Measurements from ENCODE around the gene ERCC5. TPM values are rescaled to one million over a fixed set of nuclear protein-coding genes. Genes with fewer than 3 reads are reported as not detected.

ERCC5 gene
- total RNA-seq, 1 experiment from 2014 or later = 37.6 TPM

DNA sequence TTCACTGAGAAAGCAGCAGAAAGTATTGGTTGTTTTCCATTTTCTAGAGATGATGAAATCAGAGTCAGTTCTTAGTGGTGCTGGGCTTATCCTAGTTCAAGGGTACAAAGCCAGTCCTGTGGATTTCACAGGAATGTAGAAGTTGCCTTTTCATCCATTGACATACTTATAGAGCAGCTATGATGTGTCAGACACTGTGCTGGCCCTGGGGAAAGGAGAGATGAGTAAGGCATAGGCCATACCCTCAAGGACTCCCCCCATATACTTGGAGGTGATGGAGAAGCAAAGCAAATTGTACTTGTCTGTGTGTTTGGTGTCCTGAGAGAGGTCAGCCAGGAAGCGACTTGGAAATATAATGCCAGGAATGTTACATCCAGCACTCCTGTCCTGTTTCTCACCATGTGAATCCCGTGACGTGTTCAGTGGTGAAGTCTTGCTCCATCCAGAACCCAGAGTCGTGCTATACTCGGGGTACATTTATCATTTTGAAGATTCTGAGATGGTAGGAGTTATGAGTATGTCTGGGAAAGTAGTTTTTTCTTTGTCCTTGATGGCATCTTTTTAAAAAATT lies 22.6 kb downstream of the ERCC5 start:
- Histone ChIP-seq H3K9me3 (ENCODE audit: low read depth, low read length, poor library complexity, severe bottlenecking) (no peaks in the 10 kb centered on the region), H3K36me3 (ENCODE audit: insufficient read depth, low read length, poor library complexity, severe bottlenecking) (peaks cover 47% of the 10 kb centered on the region), H3K4me3 (ENCODE audit: low read depth, low read length, poor library complexity, severe bottlenecking) (no peak overlapping the region), H3K27me3 (replicated peaks; ENCODE audit: insufficient read depth, low read depth, low read length, poor library complexity) (no peaks in the 10 kb centered on the region), H3K4me1 (ENCODE audit: insufficient read depth, low read length, poor library complexity, severe bottlenecking) (no peaks in the 10 kb centered on the region), H3K27ac (ENCODE audit: low read depth, low read length, poor library complexity, severe bottlenecking) (no peak overlapping the region)
- DNase-seq (ENCODE audit: low spot score) = no peak
- TF ChIP-seq, protein P1, sequence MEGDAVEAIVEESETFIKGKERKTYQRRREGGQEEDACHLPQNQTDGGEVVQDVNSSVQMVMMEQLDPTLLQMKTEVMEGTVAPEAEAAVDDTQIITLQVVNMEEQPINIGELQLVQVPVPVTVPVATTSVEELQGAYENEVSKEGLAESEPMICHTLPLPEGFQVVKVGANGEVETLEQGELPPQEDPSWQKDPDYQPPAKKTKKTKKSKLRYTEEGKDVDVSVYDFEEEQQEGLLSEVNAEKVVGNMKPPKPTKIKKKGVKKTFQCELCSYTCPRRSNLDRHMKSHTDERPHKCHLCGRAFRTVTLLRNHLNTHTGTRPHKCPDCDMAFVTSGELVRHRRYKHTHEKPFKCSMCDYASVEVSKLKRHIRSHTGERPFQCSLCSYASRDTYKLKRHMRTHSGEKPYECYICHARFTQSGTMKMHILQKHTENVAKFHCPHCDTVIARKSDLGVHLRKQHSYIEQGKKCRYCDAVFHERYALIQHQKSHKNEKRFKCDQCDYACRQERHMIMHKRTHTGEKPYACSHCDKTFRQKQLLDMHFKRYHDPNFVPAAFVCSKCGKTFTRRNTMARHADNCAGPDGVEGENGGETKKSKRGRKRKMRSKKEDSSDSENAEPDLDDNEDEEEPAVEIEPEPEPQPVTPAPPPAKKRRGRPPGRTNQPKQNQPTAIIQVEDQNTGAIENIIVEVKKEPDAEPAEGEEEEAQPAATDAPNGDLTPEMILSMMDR (conservative IDR thresholded peaks at IDR 0.05; ENCODE audit: low read depth, low read length) = no peak
- no peak for TF ChIP-seq EZH2 (IDR thresholded peaks at IDR 0.05; ENCODE audit: borderline replicate concordance, low read depth, low read length, poor library complexity, severe bottlenecking)
- POLR2A ChIA-PET (ENCODE audit: low non-redundant PET) = no interaction called here
- no TSS peak for BruUV-seq (replicated peaks)
- intact Hi-C loops (cut with micrococcal nuclease; ENCODE audit: unreplicated experiment) = no loop called here
- CTCF ChIA-PET = no interaction called here

- CTCF ChIA-PET = interaction anchor here (1.3 kb wide), 2 partner anchors 13 to 278 kb away, joined by 3 to 5 read pairs; no protein-coding TSS in a partner anchor
- Histone ChIP-seq H3K9me3 (ENCODE audit: low read depth, low read length, poor library complexity, severe bottlenecking) (no peaks in the 10 kb centered on the region), H3K27ac (ENCODE audit: low read depth, low read length, poor library complexity, severe bottlenecking) (no peak overlapping the region), H3K4me3 (ENCODE audit: low read depth, low read length, poor library complexity, severe bottlenecking) (no peak overlapping the region), H3K36me3 (ENCODE audit: insufficient read depth, low read length, poor library complexity, severe bottlenecking) (peaks cover 44% of the 10 kb centered on the region), H3K27me3 (replicated peaks; ENCODE audit: insufficient read depth, low read depth, low read length, poor library complexity) (no peaks in the 10 kb centered on the region), H3K4me1 (ENCODE audit: insufficient read depth, low read length, poor library complexity, severe bottlenecking) (no peaks in the 10 kb centered on the region)
- POLR2A ChIA-PET (ENCODE audit: low non-redundant PET) = no interaction called here
- BruUV-seq (replicated peaks) = no TSS peak
- intact Hi-C loops (cut with micrococcal nuclease; ENCODE audit: unreplicated experiment) = no loop called here
- TF ChIP-seq, protein P1 (conservative IDR thresholded peaks at IDR 0.05; ENCODE audit: low read depth, low read length) = no peak
- no peak for TF ChIP-seq EZH2 (IDR thresholded peaks at IDR 0.05; ENCODE audit: borderline replicate concordance, low read depth, low read length, poor library complexity, severe bottlenecking)
- DNase-seq (ENCODE audit: low spot score) = no peak
These were observed 24.3 kb downstream of the ERCC5 start for GRCh38 chr13:102869948-102870676.

GRCh38 chr13:102870677-102871415 lies 25.0 kb downstream of the ERCC5 start:
- no TSS peak for BruUV-seq (replicated peaks)
- Histone ChIP-seq H3K4me3 (ENCODE audit: low read depth, low read length, poor library complexity, severe bottlenecking) (no peak overlapping the region), H3K36me3 (ENCODE audit: insufficient read depth, low read length, poor library complexity, severe bottlenecking) (peaks cover 44% of the 10 kb centered on the region), H3K9me3 (ENCODE audit: low read depth, low read length, poor library complexity, severe bottlenecking) (no peaks in the 10 kb centered on the region), H3K27ac (ENCODE audit: low read depth, low read length, poor library complexity, severe bottlenecking) (no peak overlapping the region), H3K27me3 (replicated peaks; ENCODE audit: insufficient read depth, low read depth, low read length, poor library complexity) (no peaks in the 10 kb centered on the region), H3K4me1 (ENCODE audit: insufficient read depth, low read length, poor library complexity, severe bottlenecking) (no peaks in the 10 kb centered on the region)
- CTCF ChIA-PET = interaction anchor here (1.3 kb wide), 2 partner anchors 14 to 279 kb away, joined by 3 to 5 read pairs; no protein-coding TSS in a partner anchor
- TF ChIP-seq, protein P1 (conservative IDR thresholded peaks at IDR 0.05; ENCODE audit: low read depth, low read length) = peak; percentile 85
- TF ChIP-seq EZH2 (IDR thresholded peaks at IDR 0.05; ENCODE audit: borderline replicate concordance, low read depth, low read length, poor library complexity, severe bottlenecking) = no peak
- POLR2A ChIA-PET (ENCODE audit: low non-redundant PET) = no interaction called here
- DNase-seq (ENCODE audit: low spot score) = peak; percentile 76
- intact Hi-C loops (cut with micrococcal nuclease; ENCODE audit: unreplicated experiment) = no loop called here

Data from A673 (cell line).